ENCODE results near the gene LTBP3.

LTBP3 gene

GRCh38 chr11:65553301-65554001, 4.7 kb downstream of the LTBP3 start:
- no peak for DNase-seq (ENCODE audit: low read depth)

- DNase-seq (ENCODE audit: low read depth), result no peak
Measured at GRCh38 chr11:65552388-65552951, 5.7 kb downstream of the LTBP3 start.

GRCh38 chr11:65551572-65552387, 6.4 kb downstream of the LTBP3 start:
- no peak for DNase-seq (ENCODE audit: low read depth)

GRCh38 chr11:65549096-65549495, 9.1 kb downstream of the LTBP3 start:
- DNase-seq (ENCODE audit: low read depth), result no peak

GRCh38 chr11:65548395-65548794, 9.8 kb downstream of the LTBP3 start:
- DNase-seq (ENCODE audit: low read depth), result no peak

- DNase-seq (ENCODE audit: low read depth), result no peak
Measured at GRCh38 chr11:65547446-65548125, 10.6 kb downstream of the LTBP3 start.

GRCh38 chr11:65546217-65546958, 11.8 kb downstream of the LTBP3 start:
- no peak for DNase-seq (ENCODE audit: low read depth)

GRCh38 chr11:65545853-65546216, 12.3 kb downstream of the LTBP3 start:
- DNase-seq (ENCODE audit: low read depth), result no peak

GRCh38 chr11:65542738-65543390, 15.3 kb downstream of the LTBP3 start:
- no peak for DNase-seq (ENCODE audit: low read depth)

GRCh38 chr11:65541093-65541982, 16.8 kb downstream of the LTBP3 start:
- no peak for DNase-seq (ENCODE audit: low read depth)

GRCh38 chr11:65540290-65541092, 17.7 kb downstream of the LTBP3 start:
- DNase-seq (ENCODE audit: low read depth), result peak; percentile 91

GRCh38 chr11:65539744-65540289, 18.3 kb downstream of the LTBP3 start:
- no peak for DNase-seq (ENCODE audit: low read depth)

- DNase-seq (ENCODE audit: low read depth), result no peak
Measured at GRCh38 chr11:65538915-65539743, 19.0 kb downstream of the LTBP3 start.

GRCh38 chr11:65538232-65538914, 19.8 kb downstream of the LTBP3 start:
- DNase-seq (ENCODE audit: low read depth), result no peak

- no peak for DNase-seq (ENCODE audit: low read depth)
Measured at GRCh38 chr11:65537620-65538231, 20.4 kb downstream of the LTBP3 start.

GRCh38 chr11:65537296-65537597, 20.9 kb downstream of the LTBP3 start:
- DNase-seq (ENCODE audit: low read depth), result no peak

Measured in fibroblast of gingiva (primary cell).